ENCODE data around the gene ARG2. TPM values are rescaled to one million over a fixed set of nuclear protein-coding genes. Genes with fewer than 3 reads are reported as not detected.

ARG2 gene
- total and polyA plus RNA-seq, 9 of the 15 experiments (the other 6 are each of a cell fraction or from before 2014, with no cell fraction given): 6.2 to 75.0 (median 17.8) TPM

DNA sequence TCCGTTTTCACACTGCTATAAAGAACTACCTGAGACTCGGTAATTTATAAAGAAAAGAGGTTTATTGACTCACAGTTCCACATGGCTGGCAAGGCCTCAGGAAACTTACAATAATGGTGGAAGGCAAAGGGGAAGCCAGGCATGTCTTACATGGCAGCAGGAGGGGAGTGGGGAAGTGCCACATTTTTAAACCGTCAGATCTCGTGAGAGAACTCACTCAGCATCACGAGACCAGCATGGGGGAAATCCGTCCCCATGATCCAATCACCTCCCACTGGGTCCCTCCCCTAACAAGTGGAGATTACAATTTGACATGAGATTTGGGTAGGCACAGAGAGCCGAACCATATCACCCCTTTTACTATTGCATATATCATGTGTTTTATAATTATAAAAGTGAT is 17.6 kb upstream of the ARG2 start:
- Histone ChIP-seq H3K79me2 (ENCODE audit: control insufficient read depth, insufficient read depth, low read length) (peaks cover 23% of the 10 kb centered on the region), H4K20me1 (replicated peaks; ENCODE audit: control insufficient read depth, insufficient read depth, low read length) (no peaks in the 10 kb centered on the region), H3K9me1 (ENCODE audit: control insufficient read depth, insufficient read depth, low read length) (no peaks in the 10 kb centered on the region), H3K4me1 (replicated peaks in 1 of 2; ENCODE audit: control insufficient read depth in 2 of 2, insufficient read depth in 2 of 2, low read length in 2 of 2) (peaks cover 6 to 11% of the 10 kb centered on the region in 2 experiments; a peak in 4 of 5 replicates), H2AFZ (ENCODE audit: low read depth, low read length) (no peak overlapping the region), H3K27me3 (ENCODE audit: control insufficient read depth in 2 of 2, insufficient read depth in 2 of 2, low read length in 2 of 2) (no peaks in the 10 kb centered on the region), H3K27ac (ENCODE audit: extremely low read depth, low read depth, low read length) (no peak overlapping the region), H3K4me3 (no peak overlapping the region), H3K9ac (ENCODE audit: insufficient read depth in 1 of 2, low read depth in 2 of 2, low read length in 2 of 2) (no peak overlapping the region), H3K9me3 (replicated peaks; ENCODE audit: control insufficient read depth, insufficient read depth, low read depth, low read length) (0 out of 2 replicates have a peak, but pooled peaks cover 5% of the 10 kb centered on the region), H3K4me2 (ENCODE audit: insufficient read depth, low read length) (no peak overlapping the region), H3K36me3 (ENCODE audit: control insufficient read depth, insufficient read depth, low read length) (peaks cover 3% of the 10 kb centered on the region; the same call in 1 of the 3 replicates)
- DNase-seq (ENCODE audit: extremely low read depth in 1 of 4, low spot score in 3 of 4) (no peak), ATAC-seq (no peak), FAIRE-seq (no peak)
- no peak for TF ChIP-seq TBL1XR1 (IDR thresholded peaks at IDR 0.05; ENCODE audit: low read length in 2 of 2)
- TF ChIP-seq, protein P1, sequence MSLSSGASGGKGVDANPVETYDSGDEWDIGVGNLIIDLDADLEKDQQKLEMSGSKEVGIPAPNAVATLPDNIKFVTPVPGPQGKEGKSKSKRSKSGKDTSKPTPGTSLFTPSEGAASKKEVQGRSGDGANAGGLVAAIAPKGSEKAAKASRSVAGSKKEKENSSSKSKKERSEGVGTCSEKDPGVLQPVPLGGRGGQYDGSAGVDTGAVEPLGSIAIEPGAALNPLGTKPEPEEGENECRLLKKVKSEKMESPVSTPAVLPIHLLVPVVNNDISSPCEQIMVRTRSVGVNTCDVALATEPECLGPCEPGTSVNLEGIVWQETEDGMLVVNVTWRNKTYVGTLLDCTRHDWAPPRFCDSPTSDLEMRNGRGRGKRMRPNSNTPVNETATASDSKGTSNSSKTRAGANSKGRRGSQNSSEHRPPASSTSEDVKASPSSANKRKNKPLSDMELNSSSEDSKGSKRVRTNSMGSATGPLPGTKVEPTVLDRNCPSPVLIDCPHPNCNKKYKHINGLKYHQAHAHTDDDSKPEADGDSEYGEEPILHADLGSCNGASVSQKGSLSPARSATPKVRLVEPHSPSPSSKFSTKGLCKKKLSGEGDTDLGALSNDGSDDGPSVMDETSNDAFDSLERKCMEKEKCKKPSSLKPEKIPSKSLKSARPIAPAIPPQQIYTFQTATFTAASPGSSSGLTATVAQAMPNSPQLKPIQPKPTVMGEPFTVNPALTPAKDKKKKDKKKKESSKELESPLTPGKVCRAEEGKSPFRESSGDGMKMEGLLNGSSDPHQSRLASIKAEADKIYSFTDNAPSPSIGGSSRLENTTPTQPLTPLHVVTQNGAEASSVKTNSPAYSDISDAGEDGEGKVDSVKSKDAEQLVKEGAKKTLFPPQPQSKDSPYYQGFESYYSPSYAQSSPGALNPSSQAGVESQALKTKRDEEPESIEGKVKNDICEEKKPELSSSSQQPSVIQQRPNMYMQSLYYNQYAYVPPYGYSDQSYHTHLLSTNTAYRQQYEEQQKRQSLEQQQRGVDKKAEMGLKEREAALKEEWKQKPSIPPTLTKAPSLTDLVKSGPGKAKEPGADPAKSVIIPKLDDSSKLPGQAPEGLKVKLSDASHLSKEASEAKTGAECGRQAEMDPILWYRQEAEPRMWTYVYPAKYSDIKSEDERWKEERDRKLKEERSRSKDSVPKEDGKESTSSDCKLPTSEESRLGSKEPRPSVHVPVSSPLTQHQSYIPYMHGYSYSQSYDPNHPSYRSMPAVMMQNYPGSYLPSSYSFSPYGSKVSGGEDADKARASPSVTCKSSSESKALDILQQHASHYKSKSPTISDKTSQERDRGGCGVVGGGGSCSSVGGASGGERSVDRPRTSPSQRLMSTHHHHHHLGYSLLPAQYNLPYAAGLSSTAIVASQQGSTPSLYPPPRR (CRISPR knock-in tag; IDR thresholded peaks at IDR 0.05; ENCODE audit: borderline replicate concordance): no peak
- no peak for TF ChIP-seq ZNF75A (CRISPR knock-in tag; IDR thresholded peaks at IDR 0.05)
- no peak for TF ChIP-seq TEAD4 (IDR thresholded peaks at IDR 0.05; ENCODE audit: low read length)
- no peak for TF ChIP-seq TEAD4 (CRISPR knock-in tag; IDR thresholded peaks at IDR 0.05; ENCODE audit: borderline replicate concordance)
- TF ChIP-seq CHD1 (IDR thresholded peaks at IDR 0.05; ENCODE audit: low read length): no peak
- no TSS peak for BruUV-seq (replicated peaks)
- intact Hi-C loops (cut with micrococcal nuclease): no loop called here
- CTCF ChIA-PET (ENCODE audit: low intra/inter-chr PET ratio): no interaction called here
- in situ Hi-C loops (cut with MboI): no loop called here
- POLR2A ChIA-PET: no interaction called here
- 73% methylated on average over 7 of the region's 7 CpGs for WGBS (ENCODE audit: insufficient coverage, low coverage, missing lambda C conversion rate)
